ENCODE measurements around the gene LRBA.

GRCh38 chr4:150561143-150561737, 453.8 kb downstream of the LRBA start:
- no peak for TF ChIP-seq POLR2A (IDR thresholded peaks at IDR 0.05; ENCODE audit: low read depth)
- TF ChIP-seq, protein P1, sequence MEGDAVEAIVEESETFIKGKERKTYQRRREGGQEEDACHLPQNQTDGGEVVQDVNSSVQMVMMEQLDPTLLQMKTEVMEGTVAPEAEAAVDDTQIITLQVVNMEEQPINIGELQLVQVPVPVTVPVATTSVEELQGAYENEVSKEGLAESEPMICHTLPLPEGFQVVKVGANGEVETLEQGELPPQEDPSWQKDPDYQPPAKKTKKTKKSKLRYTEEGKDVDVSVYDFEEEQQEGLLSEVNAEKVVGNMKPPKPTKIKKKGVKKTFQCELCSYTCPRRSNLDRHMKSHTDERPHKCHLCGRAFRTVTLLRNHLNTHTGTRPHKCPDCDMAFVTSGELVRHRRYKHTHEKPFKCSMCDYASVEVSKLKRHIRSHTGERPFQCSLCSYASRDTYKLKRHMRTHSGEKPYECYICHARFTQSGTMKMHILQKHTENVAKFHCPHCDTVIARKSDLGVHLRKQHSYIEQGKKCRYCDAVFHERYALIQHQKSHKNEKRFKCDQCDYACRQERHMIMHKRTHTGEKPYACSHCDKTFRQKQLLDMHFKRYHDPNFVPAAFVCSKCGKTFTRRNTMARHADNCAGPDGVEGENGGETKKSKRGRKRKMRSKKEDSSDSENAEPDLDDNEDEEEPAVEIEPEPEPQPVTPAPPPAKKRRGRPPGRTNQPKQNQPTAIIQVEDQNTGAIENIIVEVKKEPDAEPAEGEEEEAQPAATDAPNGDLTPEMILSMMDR (IDR thresholded peaks at IDR 0.05), result no peak
